Aorta (tissue), 5 donors: ENCODE results near the gene ABCB6. TPM values are rescaled to one million over a fixed set of nuclear protein-coding genes. Genes with fewer than 3 reads are reported as not detected.

ENCODE experiments used
- ATAC-seq: fragments of 200-7000 bp; cut with Tn5 transposase; one replicate; pipeline ENCODE4 v1.9.1; 2022; ENCODE audit warnings: moderate library complexity; ENCODE audit not compliant: low FRiP score
- DNase-seq, 2 donors: peaks; one replicate each; pipeline ENCODE4 v3.0.0-alpha.2; 2020
- H3K27ac ChIP-seq, 2 donors: one replicate each; pipeline ENCODE4 v1.5.1; 2013; ENCODE audit warnings: low read length in 2 of 2, mild to moderate bottlenecking in 2 of 2, moderate library complexity in 2 of 2, control low read depth in 1 of 2, inconsistent platforms in 1 of 2, low read depth in 1 of 2
- H3K27me3 ChIP-seq, 2 donors: one replicate each; pipeline ENCODE4 v1.6.1; 2013; ENCODE audit warnings: control low read depth in 1 of 2, low read length in 1 of 2, mild to moderate bottlenecking in 1 of 2, moderate library complexity in 1 of 2; ENCODE audit not compliant: insufficient read depth in 2 of 2, control insufficient read depth in 1 of 2
- H3K36me3 ChIP-seq, 2 donors: one replicate each; pipeline ENCODE4 v1.6.1; 2013; ENCODE audit warnings: control low read depth in 1 of 2, low read length in 1 of 2, mild to moderate bottlenecking in 1 of 2; ENCODE audit not compliant: insufficient read depth in 2 of 2, control insufficient read depth in 1 of 2
- H3K4me1 ChIP-seq, 2 donors: one replicate each; pipeline ENCODE4 v1.6.1; 2013; ENCODE audit warnings: low read length in 2 of 2, control low read depth in 1 of 2, mild to moderate bottlenecking in 1 of 2, moderate library complexity in 1 of 2; ENCODE audit not compliant: insufficient read depth in 2 of 2, control insufficient read depth in 1 of 2
- H3K4me3 ChIP-seq, 2 donors: one replicate each; pipeline ENCODE4 v1.5.1; 2013; ENCODE audit warnings: low read length in 2 of 2, control low read depth in 1 of 2, mild to moderate bottlenecking in 1 of 2
- H3K9me3 ChIP-seq: one replicate; pipeline ENCODE4 v1.6.1; 2013; ENCODE audit warnings: mild to moderate bottlenecking, low read length; ENCODE audit not compliant: control insufficient read depth
- WGBS, 2 donors: extraction: QIAGEN DNeasy Blood & Tissue Kit; methylation state at CpG; one replicate each; pipeline ENCODE4 v1.1.7; 2013; 5-methylcytosine and 5-hydroxymethylcytosine counted together
- intact Hi-C, 2 donors: fragments of 100-400 bp; cut with DNase I; formaldehyde crosslinking; loops; one replicate each; pipeline versions ENCODE4 v1.14.2 to v1.15.0; 2022
- polyA plus RNA-seq, 2 donors: library from polyadenylated mRNA; stranded (reverse); fragments of 200-250 nt; gene quantifications; one replicate each; pipeline ENCODE4 v1.2.3, GENCODE V29; 2013
- total RNA-seq, 2 donors: library from RNA; stranded (reverse); fragmentation: NEBNext Ultra II Directional; extraction: Animal tissue kit (Norgen Biotek cat#: 25700); gene quantifications; one replicate each; pipeline ENCODE4 v1.2.1, GENCODE V29; 2021
- donor health status: healthy with polysubstance abuse.
- donor health status: Bipolar disorder and iron deficiency.
- donor health status: DM: no; HTN: no; CAD: no.
- donor health status: DM: no; HTN: no; CAD: no.
- donor health status: DM: yes; HTN: yes; CAD: no.

The ABCB6 gene
- total and polyA plus RNA-seq, 4 donors: 16.5 to 72.5 (median 22.9) TPM

DNA sequence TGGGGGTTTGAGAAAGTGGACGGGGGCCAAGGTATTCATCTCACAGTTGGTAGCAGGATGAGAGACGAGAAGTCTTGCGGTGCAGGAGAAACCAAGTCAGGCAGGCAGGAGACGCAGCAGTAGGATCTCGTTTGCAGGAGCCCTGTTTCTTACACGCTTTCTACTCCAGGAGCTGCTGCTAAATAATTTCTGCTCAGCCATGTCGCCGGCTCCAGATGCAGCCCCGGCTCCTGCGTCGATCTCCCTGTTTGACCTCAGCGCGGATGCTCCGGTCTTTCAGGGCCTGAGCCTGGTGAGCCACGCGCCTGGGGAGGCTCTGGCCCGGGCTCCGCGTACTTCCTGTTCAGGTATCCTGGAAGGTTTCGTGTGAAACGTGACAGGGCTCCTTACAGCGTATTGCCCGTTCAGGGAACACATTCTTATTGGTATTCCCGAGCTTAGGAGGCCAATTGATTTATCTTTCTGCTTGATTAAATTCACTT lies 11.3 kb upstream of the ABCB6 start:
- Histone ChIP-seq H3K9me3 (no peaks in the 10 kb centered on the region), H3K27me3 (no peaks in the 10 kb centered on the region), H3K4me1 (peaks cover 0 to 4% of the 10 kb centered on the region in 2 donors), H3K27ac (peak overlapping the region in 1 of 2 donors; percentile 49), H3K4me3 (peak overlapping the region; percentile 36 to 67), H3K36me3 (peaks cover 4 to 8% of the 10 kb centered on the region in 2 donors)
- ATAC-seq (peak; percentile 40), DNase-seq (no peak)
- 0% methylated on average over 24 of the region's 24 CpGs for WGBS, 2 donors
- intact Hi-C loops: loop anchor here in 1 of 2 donors (2.0 kb wide), 1 partner anchor 69 kb away; no protein-coding TSS in a partner anchor

DNA sequence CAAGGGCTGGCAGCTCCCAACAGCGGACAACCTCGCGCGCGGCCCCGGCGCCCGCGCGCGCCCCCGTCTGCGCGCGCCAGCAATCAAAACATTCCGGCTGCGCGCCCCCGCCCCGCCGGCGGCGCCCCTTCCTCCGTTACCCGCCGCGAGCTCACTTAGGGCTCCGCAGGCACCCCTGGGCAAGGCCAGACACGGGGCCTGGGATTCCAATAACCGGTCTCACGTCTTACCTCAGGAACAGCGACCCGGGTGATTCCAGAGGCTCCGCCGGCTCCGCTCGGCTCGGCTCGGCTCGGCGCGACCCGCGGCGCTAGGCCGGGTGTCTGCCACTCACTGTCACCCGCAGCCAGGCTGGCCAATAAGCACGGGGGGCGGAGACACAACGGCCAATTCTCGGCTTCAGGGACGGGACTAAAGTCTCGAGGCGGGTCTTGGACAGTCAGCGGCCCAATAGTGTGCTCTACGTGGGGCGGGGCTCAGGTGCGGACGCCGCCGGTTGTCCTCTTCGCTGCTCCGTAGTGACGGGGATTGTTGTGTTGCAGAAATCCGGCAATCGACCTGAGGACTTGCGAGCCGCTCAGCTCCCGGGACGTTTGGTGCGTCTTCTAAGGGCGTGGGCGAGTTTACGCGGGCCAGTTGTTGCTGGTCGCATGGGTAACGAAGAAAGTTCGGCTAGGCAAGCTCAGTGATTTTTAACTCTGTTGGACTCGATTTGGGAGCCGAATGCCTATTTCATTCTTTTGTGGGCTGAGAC lies 10.7 kb upstream of the ABCB6 start, which contains the start of the genes ANKZF1 and ATG9A:
Gene ANKZF1 (plus strand): TSS at position 502 of the 754 bp plus-strand sequence. CDS start 452 bp downstream, outside the sequence.
Gene ATG9A (minus strand): TSS at position 332 of the 754 bp plus-strand sequence. CDS start 1,612 bp downstream, outside the sequence.
- WGBS, 2 donors: 0 to 1% methylated on average over 71 to 80 of the region's 80 CpGs
- H3K27ac ChIP-seq: peak within 1 kb of the TSS; percentile 15 to 90
- peak; percentile 99 for ATAC-seq
- H3K4me3 ChIP-seq: peak within 1 kb of the TSS; percentile 67 to 82
- H3K36me3 ChIP-seq: peaks cover 2 to 4% of the 10 kb centered on the region in 2 donors
- no peaks in the 10 kb centered on the region for H3K27me3 ChIP-seq
- peak; percentile 99 for DNase-seq
- intact Hi-C loops: loop anchor here (1.0 to 5.0 kb wide), 3 partner anchors 50 to 69 kb away; partner anchors contain the start of genes CNPPD1 (in 1 of the 2), DNAJB2 (in 1 of the 2) and RETREG2 (in 1 of the 2)
- H3K4me1 ChIP-seq: peaks cover 0 to 4% of the 10 kb centered on the region in 2 donors
- no peaks in the 10 kb centered on the region for H3K9me3 ChIP-seq

DNA sequence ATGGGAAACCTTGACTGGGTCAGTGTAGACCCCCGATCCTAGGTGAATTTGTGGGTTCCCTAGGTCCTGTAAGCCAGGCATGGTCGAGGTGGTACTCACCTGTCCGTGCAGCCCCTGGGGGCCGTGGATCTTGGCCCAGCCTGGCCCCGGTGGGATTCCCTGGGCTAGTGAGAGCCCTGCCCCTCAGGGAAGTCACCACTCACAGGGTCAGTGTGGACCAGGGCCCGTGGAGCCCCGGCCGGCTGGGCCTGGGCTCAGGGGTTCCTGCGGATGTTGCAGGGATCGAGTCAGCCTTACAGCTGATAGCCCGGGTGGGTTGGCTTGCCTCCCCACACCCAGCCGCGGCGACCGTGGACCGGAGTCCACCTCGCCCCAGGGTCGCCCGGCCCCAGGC lies 10.2 kb upstream of the ABCB6 start:
- Histone ChIP-seq H3K4me3 (peak overlapping the region; percentile 49 to 82), H3K27ac (peak overlapping the region; percentile 15 to 90), H3K27me3 (no peaks in the 10 kb centered on the region), H3K4me1 (peaks cover 0 to 4% of the 10 kb centered on the region in 2 donors), H3K36me3 (peaks cover 2 to 4% of the 10 kb centered on the region in 2 donors), H3K9me3 (no peaks in the 10 kb centered on the region)
- ATAC-seq: peak; percentile 6
- no peak for DNase-seq
- intact Hi-C loops: loop anchor here in 1 of 2 donors (1.0 to 5.0 kb wide), 2 partner anchors 50 to 52 kb away; partner anchors contain the start of genes CNPPD1, DNAJB2 and RETREG2
- 2% methylated on average over 9 to 19 of the region's 19 CpGs for WGBS, 2 donors

DNA sequence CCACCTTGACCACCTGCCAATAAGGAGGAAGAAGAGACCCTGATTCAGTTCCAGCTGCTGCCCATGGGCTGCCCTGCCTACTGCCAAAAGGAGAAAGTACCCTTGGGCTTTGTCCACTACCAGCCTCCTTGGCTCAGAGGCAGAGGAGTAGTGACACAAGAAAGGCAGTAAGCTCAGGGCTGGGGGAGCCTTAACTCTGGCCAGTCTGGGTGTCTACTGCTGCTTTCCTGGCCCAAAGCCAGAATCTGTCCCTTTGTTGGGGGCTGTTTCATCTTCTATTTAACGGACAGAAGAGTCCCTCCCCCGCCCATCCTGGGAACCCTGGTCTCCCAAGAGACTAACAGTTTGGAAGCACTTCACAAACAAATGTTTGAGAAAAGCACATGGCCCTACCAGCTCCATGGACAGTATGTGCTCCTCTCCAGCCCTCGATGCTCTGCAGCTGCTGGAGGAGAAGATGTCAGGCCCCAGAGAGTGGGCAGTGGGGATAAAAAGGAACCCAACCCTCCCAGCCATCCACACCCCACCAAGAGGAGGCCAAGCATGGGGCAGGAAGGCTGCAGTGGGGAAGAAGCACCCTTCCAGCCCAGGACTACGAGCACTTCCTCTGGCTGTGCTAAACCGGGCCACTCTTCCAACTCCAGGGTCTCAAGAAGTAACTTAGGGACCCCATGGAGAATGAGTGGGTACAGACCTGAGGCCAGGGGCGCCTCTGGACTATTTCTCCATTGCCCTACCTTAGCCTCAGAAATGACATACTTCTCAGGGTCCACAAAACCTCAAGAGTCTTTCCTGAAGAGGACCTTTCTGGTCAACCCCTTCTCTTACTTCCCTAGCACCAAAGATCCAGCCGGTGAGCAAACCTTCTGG lies 9.5 kb upstream of the ABCB6 start:
- Histone ChIP-seq H3K36me3 (peaks cover 0 to 4% of the 10 kb centered on the region in 2 donors), H3K4me3 (peak overlapping the region; percentile 49 to 82), H3K27ac (no peak overlapping the region), H3K9me3 (no peaks in the 10 kb centered on the region), H3K4me1 (peaks cover 0 to 4% of the 10 kb centered on the region in 2 donors), H3K27me3 (no peaks in the 10 kb centered on the region)
- DNase-seq: peak in 1 of 2 donors; percentile 63
- 49 to 53% methylated on average over 7 of the region's 7 CpGs for WGBS, 2 donors
- intact Hi-C loops: loop anchor here in 1 of 2 donors (5.0 kb wide), 1 partner anchor 51 kb away; the partner anchor contains the start of genes CNPPD1 and RETREG2
- ATAC-seq: no peak

DNA sequence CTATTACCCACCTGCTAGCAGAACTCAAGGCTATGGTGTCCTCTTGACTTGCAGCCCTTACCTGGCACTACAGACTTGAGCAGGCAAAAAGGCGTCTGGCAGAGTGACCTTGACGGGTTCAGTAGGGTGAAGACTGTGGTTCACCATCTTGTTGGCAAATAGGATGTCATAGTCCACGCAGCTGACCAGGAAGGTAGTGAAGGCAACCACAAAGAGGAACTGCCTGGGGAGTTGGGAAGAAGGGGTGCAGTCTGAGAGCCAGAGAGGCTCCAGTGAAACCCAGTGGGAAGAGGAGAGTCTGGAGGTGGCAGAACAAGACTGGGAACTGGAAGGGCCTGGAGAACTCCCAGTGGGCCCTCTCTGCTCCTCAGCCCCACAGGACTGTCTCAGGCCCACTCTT lies 6.6 kb upstream of the ABCB6 start:
- WGBS, 2 donors: 87 to 94% methylated on average over 3 of the region's 3 CpGs
- H3K36me3 ChIP-seq: peaks cover 0 to 10% of the 10 kb centered on the region in 2 donors
- intact Hi-C loops: loop anchor here in 1 of 2 donors (5.0 kb wide), 1 partner anchor 48 kb away; the partner anchor contains the start of genes CNPPD1 and RETREG2

DNA sequence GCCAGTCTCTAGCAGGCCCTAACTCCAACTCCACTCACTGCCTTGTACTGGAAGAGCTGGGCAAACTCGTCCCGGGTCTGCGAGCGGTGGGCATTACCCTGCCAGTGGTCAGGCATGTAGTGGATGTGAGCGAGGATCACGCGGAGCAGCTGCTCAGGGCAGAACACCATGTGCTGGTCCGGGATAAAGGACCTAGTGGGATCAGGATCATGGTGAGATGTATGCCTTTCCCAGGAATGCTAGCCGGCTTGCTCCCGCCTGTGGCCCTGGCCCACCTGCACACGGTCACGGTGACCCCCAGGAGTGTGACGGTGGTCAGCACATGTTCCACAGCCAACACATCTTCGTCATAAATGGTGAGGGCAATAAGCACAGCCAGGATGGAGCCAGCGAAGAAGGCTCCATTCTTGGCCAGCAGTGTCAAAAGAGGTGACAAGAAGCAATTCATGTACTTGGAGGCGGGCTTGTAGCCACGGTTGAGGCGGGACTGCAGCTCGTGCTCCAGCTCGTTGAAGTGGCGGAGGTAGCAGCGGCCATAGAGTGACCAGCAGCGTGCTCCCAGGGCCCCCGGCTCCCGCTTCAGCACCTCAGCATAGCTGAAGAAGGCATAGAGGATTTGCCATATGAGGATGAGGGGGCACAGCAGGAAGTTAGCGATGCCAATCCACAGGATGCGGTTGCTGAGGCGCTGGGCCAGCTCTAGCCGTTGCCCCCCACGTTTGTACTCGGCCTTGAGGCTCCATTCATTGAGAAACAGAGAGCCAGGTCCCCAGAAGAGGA lies 5.3 kb upstream of the ABCB6 start:
- H3K4me3 ChIP-seq: no peak overlapping the region
- H3K9me3 ChIP-seq: no peaks in the 10 kb centered on the region
- intact Hi-C loops: no loop called here
- H3K27ac ChIP-seq: no peak overlapping the region
- ATAC-seq (no peak), DNase-seq (no peak)
- H3K36me3 ChIP-seq: peaks cover 0 to 10% of the 10 kb centered on the region in 2 donors
- H3K4me1 ChIP-seq: peaks cover 0 to 4% of the 10 kb centered on the region in 2 donors
- no peaks in the 10 kb centered on the region for H3K27me3 ChIP-seq
- 93% methylated on average over 31 of the region's 31 CpGs for WGBS, 2 donors

More for the DNA sequence above, 6.6 kb upstream of the ABCB6 start:
- no peaks in the 10 kb centered on the region for H3K9me3 ChIP-seq
- H3K27ac ChIP-seq: no peak overlapping the region
- H3K27me3 ChIP-seq: no peaks in the 10 kb centered on the region
- no peak overlapping the region for H3K4me3 ChIP-seq
- no peak for ATAC-seq
- no peak for DNase-seq
- peaks cover 0 to 4% of the 10 kb centered on the region in 2 donors for H3K4me1 ChIP-seq

DNA sequence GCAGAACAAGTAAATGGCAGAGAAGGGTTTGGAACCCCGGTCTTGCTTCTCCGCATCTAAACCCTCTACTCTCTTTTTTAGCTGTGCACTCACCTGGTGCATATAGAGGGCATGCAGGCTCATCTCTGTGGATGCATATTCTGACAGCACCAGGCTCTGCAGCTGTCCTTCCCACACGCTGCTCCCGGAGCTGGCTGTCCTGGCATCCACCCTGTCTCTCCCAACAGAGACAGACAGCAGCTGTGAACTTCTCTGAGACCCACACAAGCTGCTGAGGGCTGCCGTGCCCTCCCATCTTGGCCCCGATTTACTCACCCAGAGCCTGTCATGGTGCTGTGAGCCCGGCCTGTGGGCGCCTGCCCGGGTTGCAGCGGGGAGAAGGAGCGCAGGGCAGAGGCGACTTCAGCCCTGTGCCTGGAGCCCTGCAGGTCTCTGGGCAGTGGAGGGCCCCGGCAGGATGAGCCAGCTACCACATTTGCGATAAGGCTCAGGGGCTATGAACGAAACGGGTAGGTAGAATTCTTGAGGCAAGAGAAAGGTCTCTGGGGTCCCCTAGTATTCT lies 3.3 kb upstream of the ABCB6 start:
- H3K27me3 ChIP-seq: no peaks in the 10 kb centered on the region
- no peak overlapping the region for H3K4me3 ChIP-seq
- intact Hi-C loops: no loop called here
- WGBS, 2 donors: 93 to 94% methylated on average over 16 of the region's 16 CpGs
- H3K9me3 ChIP-seq: no peaks in the 10 kb centered on the region
- ATAC-seq (no peak), DNase-seq (no peak)
- no peak overlapping the region for H3K27ac ChIP-seq
- H3K4me1 ChIP-seq: no peaks in the 10 kb centered on the region
- peaks cover 0 to 10% of the 10 kb centered on the region in 2 donors for H3K36me3 ChIP-seq
